ENCODE measurements around the gene ARPP19.

Gene ARPP19

DNA sequence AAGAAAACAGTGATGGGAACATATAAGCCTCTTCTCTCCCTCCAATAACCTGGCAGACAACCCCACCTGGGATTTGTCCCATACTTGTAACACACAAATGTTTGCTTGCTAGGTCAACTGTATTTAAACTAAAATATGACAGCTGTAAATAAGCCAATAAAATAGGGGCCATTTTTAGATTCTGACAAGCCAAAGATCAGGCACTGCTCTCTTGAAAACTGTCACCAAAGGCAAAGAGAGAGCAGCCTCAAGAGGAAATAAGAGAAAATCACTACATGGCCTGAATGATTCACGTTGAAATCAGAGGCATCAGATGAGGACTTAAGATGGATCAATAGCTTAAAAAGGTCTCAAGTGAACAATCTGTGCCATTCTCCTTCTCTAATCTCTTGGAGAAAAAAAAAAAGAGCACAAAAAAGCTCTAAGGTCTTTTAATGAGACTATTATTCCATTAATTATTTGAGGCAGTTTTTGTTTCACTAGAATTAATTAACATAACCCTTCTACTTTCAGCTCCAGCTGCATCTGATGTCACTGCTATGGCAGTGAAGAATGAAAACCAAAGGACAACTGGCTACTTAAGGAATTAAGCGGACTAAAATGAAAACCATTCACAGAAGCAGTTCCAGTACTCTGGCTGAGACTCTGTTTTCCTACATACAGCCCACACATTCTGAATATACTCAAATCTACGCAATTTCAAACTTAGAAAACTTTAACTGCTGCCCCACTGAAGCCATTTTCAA is 59.2 kb downstream of the ARPP19 start:
- no peak for DNase-seq

DNA sequence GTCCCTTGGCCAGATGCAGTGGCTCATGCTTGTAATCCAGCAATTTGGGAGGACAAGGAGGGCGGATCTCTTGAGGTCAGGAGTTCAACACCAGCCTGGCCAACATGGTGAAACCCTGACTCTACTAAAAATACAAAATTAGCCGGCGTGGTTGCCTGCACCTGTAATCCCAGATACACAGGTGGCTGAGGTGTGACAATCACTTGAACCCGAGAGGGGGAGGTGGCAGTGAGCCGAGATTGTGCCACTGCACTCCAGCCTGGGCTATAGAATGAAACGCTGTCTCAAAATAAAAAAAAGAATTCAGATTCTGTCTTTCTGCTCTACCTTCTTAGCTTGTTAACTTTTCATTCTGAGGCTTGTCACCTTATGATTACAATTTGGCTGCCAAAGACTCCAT is 62.3 kb downstream of the ARPP19 start:
- DNase-seq = no peak

DNA sequence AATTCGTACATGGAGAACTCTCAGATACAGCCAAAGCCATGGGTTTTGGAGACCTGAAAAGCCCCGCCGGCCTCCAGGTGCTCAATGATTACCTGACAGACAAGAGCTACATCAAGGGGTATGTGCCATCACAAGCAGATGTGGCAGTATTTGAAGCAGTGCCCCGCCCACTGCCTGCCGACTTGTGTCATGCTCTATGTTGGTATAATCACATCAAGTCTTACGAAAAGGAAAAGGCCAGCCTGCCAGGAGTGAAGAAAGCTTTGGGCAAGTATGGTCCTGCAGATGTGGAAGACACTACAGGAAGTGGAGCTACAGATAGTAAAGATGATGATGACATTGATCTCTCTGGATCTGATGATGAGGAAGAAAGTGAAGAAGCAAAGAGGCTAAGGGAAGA is 63.7 kb downstream of the ARPP19 start:
- no peak for DNase-seq

DNA sequence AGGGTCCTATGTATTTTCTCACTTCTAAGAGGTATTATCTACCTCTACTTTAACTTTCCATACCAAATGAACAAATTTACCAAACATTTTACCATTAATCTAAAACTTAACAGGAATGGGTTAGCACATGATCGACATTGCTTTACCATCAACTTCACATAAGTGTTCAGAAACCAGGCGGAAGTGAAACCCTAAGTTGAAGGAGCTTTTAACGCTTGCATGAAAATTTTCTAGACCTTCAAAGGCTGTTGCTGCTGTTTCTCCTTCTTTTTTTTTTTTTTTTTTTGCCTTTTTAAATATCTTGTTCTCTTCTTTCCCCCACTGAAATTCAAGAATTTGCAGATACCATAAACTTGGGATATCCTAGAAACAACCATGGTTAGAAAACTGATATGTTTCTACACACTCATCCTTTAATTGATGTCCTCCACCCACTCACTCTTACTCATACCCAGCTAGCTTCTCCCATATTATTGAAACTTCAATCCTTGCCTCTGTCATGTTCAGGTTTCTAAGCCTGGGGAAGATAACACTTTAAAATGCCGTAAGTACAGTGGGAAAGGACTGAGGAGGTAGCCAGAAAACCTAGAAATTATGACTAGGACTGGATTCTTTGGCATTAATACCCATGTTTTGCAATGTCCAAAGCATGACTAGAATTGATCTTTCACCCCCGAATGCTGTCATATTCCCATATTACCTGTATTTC is 64.9 kb downstream of the ARPP19 start:
- no peak for DNase-seq

DNA sequence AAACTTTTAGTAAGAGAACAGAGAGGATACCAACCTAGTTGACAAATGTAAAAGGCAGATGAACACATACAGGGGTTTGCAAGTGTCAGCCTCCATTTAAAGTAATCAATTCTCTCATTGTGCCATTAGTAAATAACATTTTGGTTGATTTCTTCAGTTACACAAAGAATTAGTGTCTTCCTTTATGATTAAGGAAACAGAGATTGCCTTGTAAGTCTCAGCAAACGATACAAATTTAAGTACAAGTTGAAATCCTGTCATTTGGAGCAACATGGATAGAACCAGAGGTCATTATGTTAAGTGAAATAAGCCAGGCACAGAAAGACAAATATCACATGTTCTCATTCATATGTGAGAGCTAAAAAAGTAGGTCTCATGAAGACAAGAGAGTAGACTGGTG is 66.2 kb downstream of the ARPP19 start:
- no peak for DNase-seq

DNA sequence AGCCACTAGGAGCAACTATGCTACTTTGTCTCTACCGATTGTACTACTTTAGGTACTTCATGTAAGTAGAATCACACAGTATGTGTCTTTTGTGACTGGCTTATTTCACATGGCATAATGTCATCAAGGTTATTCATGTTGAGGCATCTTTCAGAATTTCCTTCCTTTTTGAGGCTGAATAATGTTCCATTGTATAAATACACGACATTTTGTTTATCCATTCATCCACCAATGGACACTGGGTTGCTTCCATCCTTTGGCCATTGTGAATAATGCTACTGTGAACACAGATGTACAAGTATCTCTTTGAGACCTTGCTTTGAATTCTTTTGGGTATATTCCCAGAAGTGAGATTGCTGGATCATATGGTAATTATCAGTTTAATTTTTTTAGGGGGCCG is 69.3 kb downstream of the ARPP19 start:
- no peak for DNase-seq

DNA sequence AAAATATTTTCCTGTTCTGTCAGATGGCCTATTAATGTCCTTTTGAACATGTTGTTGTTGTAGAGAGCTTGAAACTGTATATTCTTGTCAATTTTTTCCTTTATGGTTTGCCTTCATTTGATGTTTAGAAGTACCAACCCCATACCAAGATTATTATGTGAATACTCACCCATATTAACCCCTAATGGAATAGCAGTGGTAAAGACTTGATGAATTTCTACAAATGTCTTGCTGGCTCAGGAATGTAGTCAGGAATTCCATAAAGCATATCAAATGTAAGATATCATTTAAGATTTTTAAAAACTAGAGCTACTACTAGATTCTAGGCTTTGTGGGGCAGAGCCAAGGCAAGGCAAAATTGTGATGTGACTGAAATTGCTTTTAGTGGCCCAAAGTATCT is 70.1 kb downstream of the ARPP19 start:
- no peak for DNase-seq

Measured in NCI-H526 treated with DMSO at 0.1 percent for 48 hours (cell line).